HEK293 (cell line): ENCODE measurements around the gene CLNK.
"Not testable (repeated sequence)": the region's sequence is repeated elsewhere in the genome, so short reads cannot be mapped to it uniquely, and the experiment has no call there.

Experiments
- GLIS1 ChIP-seq: fragments of 450-650 bp; formaldehyde crosslinking; IDR thresholded peaks from 2 replicates; pipeline ENCODE4 v1.5.1; 2016; ENCODE audit warnings: missing biosample characterization, missing genetic modification characterization
- MYNN ChIP-seq: fragments of 450-650 bp; formaldehyde crosslinking; IDR thresholded peaks from 2 replicates; pipeline ENCODE4 v1.5.1; 2016; ENCODE audit warnings: missing biosample characterization, missing genetic modification characterization, borderline replicate concordance
- MZF1 ChIP-seq: fragments of 450-650 bp; formaldehyde crosslinking; IDR thresholded peaks from 2 replicates; pipeline ENCODE4 v1.5.1; 2017; ENCODE audit warnings: missing biosample characterization, missing genetic modification characterization, borderline replicate concordance
- YY1 ChIP-seq: fragments of 450-650 bp; formaldehyde crosslinking; IDR thresholded peaks from 2 replicates; pipeline ENCODE4 v1.5.1; 2018; ENCODE audit warnings: missing biosample characterization, missing genetic modification characterization
- ZNF157 ChIP-seq: fragments of 450-650 bp; formaldehyde crosslinking; IDR thresholded peaks from 2 replicates; pipeline ENCODE4 v1.5.1; 2016; ENCODE audit warnings: missing biosample characterization, missing genetic modification characterization
- ZNF221 ChIP-seq: fragments of 450-650 bp; formaldehyde crosslinking; IDR thresholded peaks from 2 replicates; pipeline ENCODE4 v1.5.1; 2017; ENCODE audit warnings: missing biosample characterization, missing genetic modification characterization, borderline replicate concordance
- ZNF302 ChIP-seq: fragments of 450-650 bp; formaldehyde crosslinking; IDR thresholded peaks from 2 replicates; pipeline ENCODE4 v1.5.1; 2016; ENCODE audit warnings: missing biosample characterization, missing genetic modification characterization, low read depth
- ZNF654 ChIP-seq: fragments of 450-650 bp; formaldehyde crosslinking; IDR thresholded peaks from 2 replicates; pipeline ENCODE4 v1.5.1; 2016; ENCODE audit warnings: low read depth, missing biosample characterization, missing genetic modification characterization
- TF ChIP-seq, protein P1 (sequence below): fragments of 450-650 bp; formaldehyde crosslinking; IDR thresholded peaks from 2 replicates; pipeline ENCODE4 v1.5.1; 2016; ENCODE audit warnings: missing biosample characterization, missing genetic modification characterization
- TF ChIP-seq, protein P2 (sequence below): fragments of 450-650 bp; formaldehyde crosslinking; IDR thresholded peaks from 2 replicates; pipeline ENCODE4 v1.5.1; 2016; ENCODE audit warnings: missing biosample characterization, missing genetic modification characterization
- TF ChIP-seq, protein P3 (sequence below): fragments of 450-650 bp; formaldehyde crosslinking; IDR thresholded peaks from 2 replicates; pipeline ENCODE4 v1.5.1; 2016; ENCODE audit warnings: missing biosample characterization, missing genetic modification characterization
- TF ChIP-seq, protein P4 (sequence below): fragments of 450-650 bp; formaldehyde crosslinking; IDR thresholded peaks from 2 replicates; pipeline ENCODE4 v1.5.1; 2016; ENCODE audit warnings: missing biosample characterization, missing genetic modification characterization, low read depth
- TF ChIP-seq, protein P5 (sequence below): fragments of 450-650 bp; formaldehyde crosslinking; optimal IDR thresholded peaks from 2 replicates; pipeline ENCODE3; 2016; ENCODE audit warnings: missing biosample characterization, mild to moderate bottlenecking, missing genetic modification characterization

DNA sequence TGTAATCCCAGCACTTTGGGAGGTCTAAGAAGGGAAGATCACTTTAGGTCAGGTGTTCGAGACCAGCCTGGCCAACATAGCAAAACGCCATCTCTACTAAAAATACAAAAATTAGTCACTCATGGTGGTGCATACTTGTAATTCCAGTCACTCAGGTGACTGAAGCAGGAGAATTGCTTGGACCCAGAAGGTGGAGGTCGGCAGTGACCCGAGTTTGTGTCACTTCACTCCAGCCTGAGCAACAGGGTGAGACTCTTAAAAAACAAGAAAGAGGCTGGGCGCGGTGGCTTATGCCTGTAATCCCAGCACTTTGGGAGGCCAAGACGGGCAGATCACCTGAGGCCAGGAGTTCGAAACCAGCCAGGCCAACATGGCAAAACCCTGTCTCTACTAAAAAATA, 69.6 kb downstream of the CLNK start:
- TF ChIP-seq, protein P1, sequence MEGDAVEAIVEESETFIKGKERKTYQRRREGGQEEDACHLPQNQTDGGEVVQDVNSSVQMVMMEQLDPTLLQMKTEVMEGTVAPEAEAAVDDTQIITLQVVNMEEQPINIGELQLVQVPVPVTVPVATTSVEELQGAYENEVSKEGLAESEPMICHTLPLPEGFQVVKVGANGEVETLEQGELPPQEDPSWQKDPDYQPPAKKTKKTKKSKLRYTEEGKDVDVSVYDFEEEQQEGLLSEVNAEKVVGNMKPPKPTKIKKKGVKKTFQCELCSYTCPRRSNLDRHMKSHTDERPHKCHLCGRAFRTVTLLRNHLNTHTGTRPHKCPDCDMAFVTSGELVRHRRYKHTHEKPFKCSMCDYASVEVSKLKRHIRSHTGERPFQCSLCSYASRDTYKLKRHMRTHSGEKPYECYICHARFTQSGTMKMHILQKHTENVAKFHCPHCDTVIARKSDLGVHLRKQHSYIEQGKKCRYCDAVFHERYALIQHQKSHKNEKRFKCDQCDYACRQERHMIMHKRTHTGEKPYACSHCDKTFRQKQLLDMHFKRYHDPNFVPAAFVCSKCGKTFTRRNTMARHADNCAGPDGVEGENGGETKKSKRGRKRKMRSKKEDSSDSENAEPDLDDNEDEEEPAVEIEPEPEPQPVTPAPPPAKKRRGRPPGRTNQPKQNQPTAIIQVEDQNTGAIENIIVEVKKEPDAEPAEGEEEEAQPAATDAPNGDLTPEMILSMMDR (tag by site-specific recombination), result not testable (repeated sequence)
- not testable (repeated sequence) for TF ChIP-seq ZNF302 (tag by site-specific recombination); ZNF654 (tag by site-specific recombination); GLIS1 (tag by site-specific recombination); ZNF221 (tag by site-specific recombination); MZF1 (tag by site-specific recombination); YY1 (tag by site-specific recombination); ZNF157; MYNN (tag by site-specific recombination)
- TF ChIP-seq, protein P2, sequence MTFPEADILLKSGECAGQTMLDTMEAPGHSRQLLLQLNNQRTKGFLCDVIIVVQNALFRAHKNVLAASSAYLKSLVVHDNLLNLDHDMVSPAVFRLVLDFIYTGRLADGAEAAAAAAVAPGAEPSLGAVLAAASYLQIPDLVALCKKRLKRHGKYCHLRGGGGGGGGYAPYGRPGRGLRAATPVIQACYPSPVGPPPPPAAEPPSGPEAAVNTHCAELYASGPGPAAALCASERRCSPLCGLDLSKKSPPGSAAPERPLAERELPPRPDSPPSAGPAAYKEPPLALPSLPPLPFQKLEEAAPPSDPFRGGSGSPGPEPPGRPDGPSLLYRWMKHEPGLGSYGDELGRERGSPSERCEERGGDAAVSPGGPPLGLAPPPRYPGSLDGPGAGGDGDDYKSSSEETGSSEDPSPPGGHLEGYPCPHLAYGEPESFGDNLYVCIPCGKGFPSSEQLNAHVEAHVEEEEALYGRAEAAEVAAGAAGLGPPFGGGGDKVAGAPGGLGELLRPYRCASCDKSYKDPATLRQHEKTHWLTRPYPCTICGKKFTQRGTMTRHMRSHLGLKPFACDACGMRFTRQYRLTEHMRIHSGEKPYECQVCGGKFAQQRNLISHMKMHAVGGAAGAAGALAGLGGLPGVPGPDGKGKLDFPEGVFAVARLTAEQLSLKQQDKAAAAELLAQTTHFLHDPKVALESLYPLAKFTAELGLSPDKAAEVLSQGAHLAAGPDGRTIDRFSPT (tag by site-specific recombination), result not testable (repeated sequence)
- TF ChIP-seq, protein P3, sequence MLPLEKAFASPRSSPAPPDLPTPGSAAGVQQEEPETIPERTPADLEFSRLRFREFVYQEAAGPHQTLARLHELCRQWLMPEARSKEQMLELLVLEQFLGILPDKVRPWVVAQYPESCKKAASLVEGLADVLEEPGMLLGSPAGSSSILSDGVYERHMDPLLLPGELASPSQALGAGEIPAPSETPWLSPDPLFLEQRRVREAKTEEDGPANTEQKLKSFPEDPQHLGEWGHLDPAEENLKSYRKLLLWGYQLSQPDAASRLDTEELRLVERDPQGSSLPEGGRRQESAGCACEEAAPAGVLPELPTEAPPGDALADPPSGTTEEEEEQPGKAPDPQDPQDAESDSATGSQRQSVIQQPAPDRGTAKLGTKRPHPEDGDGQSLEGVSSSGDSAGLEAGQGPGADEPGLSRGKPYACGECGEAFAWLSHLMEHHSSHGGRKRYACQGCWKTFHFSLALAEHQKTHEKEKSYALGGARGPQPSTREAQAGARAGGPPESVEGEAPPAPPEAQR (tag by site-specific recombination), result not testable (repeated sequence)
- TF ChIP-seq, protein P4, sequence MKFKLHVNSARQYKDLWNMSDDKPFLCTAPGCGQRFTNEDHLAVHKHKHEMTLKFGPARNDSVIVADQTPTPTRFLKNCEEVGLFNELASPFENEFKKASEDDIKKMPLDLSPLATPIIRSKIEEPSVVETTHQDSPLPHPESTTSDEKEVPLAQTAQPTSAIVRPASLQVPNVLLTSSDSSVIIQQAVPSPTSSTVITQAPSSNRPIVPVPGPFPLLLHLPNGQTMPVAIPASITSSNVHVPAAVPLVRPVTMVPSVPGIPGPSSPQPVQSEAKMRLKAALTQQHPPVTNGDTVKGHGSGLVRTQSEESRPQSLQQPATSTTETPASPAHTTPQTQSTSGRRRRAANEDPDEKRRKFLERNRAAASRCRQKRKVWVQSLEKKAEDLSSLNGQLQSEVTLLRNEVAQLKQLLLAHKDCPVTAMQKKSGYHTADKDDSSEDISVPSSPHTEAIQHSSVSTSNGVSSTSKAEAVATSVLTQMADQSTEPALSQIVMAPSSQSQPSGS (tag by site-specific recombination), result not testable (repeated sequence)
- TF ChIP-seq, protein P5, sequence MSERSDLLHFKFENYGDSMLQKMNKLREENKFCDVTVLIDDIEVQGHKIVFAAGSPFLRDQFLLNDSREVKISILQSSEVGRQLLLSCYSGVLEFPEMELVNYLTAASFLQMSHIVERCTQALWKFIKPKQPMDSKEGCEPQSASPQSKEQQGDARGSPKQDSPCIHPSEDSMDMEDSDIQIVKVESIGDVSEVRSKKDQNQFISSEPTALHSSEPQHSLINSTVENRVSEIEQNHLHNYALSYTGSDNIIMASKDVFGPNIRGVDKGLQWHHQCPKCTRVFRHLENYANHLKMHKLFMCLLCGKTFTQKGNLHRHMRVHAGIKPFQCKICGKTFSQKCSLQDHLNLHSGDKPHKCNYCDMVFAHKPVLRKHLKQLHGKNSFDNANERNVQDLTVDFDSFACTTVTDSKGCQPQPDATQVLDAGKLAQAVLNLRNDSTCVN (tag by site-specific recombination), result not testable (repeated sequence)
